KMS-11 (cell line): ENCODE results near the gene EID2B.

Experiments used
- H2AFZ ChIP-seq: fragments of 200-600 bp; sonication (generic); 2 replicates; pipeline ENCODE4 v1.6.1; 2016; ENCODE audit warnings: antibody characterized with exemption, mixed run types, low read depth
- H3K27ac ChIP-seq: fragments of 200-600 bp; sonication (generic); 2 replicates; pipeline ENCODE4 v1.6.1; 2016; ENCODE audit warnings: mild to moderate bottlenecking, mixed run types
- H3K27me3 ChIP-seq: fragments of 200-600 bp; sonication (generic); 2 replicates; pipeline ENCODE4 v1.6.1; 2017; ENCODE audit warnings: mild to moderate bottlenecking, low read depth, mixed run types, moderate library complexity; ENCODE audit not compliant: insufficient read depth
- H3K36me3 ChIP-seq: fragments of 200-600 bp; sonication (generic); 2 replicates; pipeline ENCODE4 v1.6.1; 2017; ENCODE audit warnings: mild to moderate bottlenecking, mixed run types; ENCODE audit not compliant: insufficient read depth
- H3K4me1 ChIP-seq: fragments of 200-600 bp; sonication (generic); 2 replicates; pipeline ENCODE4 v1.6.1; 2016; ENCODE audit warnings: mild to moderate bottlenecking, low read depth, mixed run types; ENCODE audit not compliant: poor library complexity, severe bottlenecking
- H3K4me2 ChIP-seq: fragments of 200-600 bp; sonication (generic); 2 replicates; pipeline ENCODE4 v1.7.0; 2016; ENCODE audit warnings: mild to moderate bottlenecking, mixed run types
- H3K4me3 ChIP-seq: fragments of 200-600 bp; sonication (generic); IDR thresholded peaks from 2 replicates; pipeline ENCODE4 v1.6.1; 2017; ENCODE audit warnings: low read depth, low read length, mixed read lengths; ENCODE audit not compliant: insufficient read depth
- H3K79me2 ChIP-seq: fragments of 200-600 bp; sonication (generic); 2 replicates; pipeline ENCODE4 v1.6.1; 2016; ENCODE audit warnings: low read depth, mixed run types; ENCODE audit not compliant: insufficient read depth
- H3K9ac ChIP-seq: fragments of 200-600 bp; sonication (generic); 2 replicates; pipeline ENCODE4 v1.6.1; 2016; ENCODE audit warnings: mild to moderate bottlenecking, mixed run types
- H4K20me1 ChIP-seq: fragments of 200-600 bp; sonication (generic); 2 replicates; pipeline ENCODE4 v1.6.1; 2016; ENCODE audit warnings: mild to moderate bottlenecking, mixed run types; ENCODE audit not compliant: insufficient read depth
- TF ChIP-seq, protein P1 (sequence below): fragments of 200-600 bp; sonication (generic); conservative IDR thresholded peaks from 2 replicates; pipeline ENCODE4 v1.6.1; 2017; ENCODE audit warnings: low read depth, mild to moderate bottlenecking, antibody characterized with exemption, low read length, moderate library complexity, mixed read lengths

EID2B gene

DNA sequence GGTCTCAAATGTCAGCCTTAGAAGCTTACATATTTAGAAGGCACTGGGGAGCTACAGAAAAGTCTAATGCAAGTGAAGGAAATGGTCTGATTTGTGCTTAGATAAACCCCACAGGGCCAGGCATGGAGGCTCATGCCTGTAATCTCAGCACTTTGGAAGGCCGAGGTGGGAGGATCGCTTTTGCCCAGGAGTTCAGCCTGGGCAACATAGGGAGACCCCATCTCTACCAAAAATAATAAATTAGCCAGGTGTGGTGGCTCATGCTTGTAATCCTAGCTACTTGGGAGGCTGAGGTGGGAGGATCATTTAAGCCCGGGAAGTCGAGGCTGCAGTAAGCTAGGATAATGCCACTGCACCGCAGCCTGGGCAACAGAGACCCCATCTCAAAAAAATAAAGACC lies 36.6 kb downstream of the EID2B start:
- H3K9ac ChIP-seq: no peak overlapping the region
- no peak overlapping the region for H3K4me3 ChIP-seq
- peaks cover 55% of the 10 kb centered on the region for H3K27me3 ChIP-seq
- H3K36me3 ChIP-seq: no peaks in the 10 kb centered on the region
- no peaks in the 10 kb centered on the region for H3K79me2 ChIP-seq
- H3K4me2 ChIP-seq: no peak overlapping the region
- no peaks in the 10 kb centered on the region for H4K20me1 ChIP-seq
- no peak overlapping the region for H3K27ac ChIP-seq
- no peak overlapping the region for H2AFZ ChIP-seq
- peaks cover 13% of the 10 kb centered on the region for H3K4me1 ChIP-seq
- TF ChIP-seq, protein P1, sequence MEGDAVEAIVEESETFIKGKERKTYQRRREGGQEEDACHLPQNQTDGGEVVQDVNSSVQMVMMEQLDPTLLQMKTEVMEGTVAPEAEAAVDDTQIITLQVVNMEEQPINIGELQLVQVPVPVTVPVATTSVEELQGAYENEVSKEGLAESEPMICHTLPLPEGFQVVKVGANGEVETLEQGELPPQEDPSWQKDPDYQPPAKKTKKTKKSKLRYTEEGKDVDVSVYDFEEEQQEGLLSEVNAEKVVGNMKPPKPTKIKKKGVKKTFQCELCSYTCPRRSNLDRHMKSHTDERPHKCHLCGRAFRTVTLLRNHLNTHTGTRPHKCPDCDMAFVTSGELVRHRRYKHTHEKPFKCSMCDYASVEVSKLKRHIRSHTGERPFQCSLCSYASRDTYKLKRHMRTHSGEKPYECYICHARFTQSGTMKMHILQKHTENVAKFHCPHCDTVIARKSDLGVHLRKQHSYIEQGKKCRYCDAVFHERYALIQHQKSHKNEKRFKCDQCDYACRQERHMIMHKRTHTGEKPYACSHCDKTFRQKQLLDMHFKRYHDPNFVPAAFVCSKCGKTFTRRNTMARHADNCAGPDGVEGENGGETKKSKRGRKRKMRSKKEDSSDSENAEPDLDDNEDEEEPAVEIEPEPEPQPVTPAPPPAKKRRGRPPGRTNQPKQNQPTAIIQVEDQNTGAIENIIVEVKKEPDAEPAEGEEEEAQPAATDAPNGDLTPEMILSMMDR: no peak

DNA sequence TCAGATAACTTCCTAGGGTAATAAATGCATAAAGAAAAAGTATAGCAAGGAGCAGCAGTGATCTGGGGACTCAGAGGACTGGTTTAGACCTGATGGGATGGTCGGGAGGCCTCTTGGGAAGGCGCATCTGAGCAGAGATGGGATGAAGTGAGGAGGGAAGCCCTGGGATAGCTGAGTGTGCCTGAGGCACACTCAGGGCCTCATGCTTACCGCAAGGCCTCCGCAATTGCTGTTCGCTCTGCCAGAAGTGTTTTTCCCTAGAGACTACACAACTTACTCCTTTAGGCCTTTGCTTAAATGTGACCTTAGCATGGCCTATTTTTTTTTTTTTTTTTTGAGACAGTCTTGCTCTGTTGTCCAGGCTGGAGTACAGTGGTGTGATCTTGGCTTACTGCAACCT lies 38.0 kb downstream of the EID2B start:
- peaks cover 13% of the 10 kb centered on the region for H3K4me1 ChIP-seq
- H2AFZ ChIP-seq: no peak overlapping the region
- H3K79me2 ChIP-seq: no peaks in the 10 kb centered on the region
- H3K9ac ChIP-seq: no peak overlapping the region
- TF ChIP-seq, protein P1: no peak
- no peaks in the 10 kb centered on the region for H3K36me3 ChIP-seq
- H3K4me2 ChIP-seq: no peak overlapping the region
- H3K4me3 ChIP-seq: no peak overlapping the region
- H3K27me3 ChIP-seq: peaks cover 41% of the 10 kb centered on the region
- H3K27ac ChIP-seq: no peak overlapping the region
- H4K20me1 ChIP-seq: no peaks in the 10 kb centered on the region

GRCh38 chr19:39492788-39493187 lies 39.9 kb downstream of the EID2B start:
- H3K27me3 ChIP-seq: peaks cover 22% of the 10 kb centered on the region
- H2AFZ ChIP-seq: no peak overlapping the region
- no peaks in the 10 kb centered on the region for H3K79me2 ChIP-seq
- no peak overlapping the region for H3K9ac ChIP-seq
- H4K20me1 ChIP-seq: no peaks in the 10 kb centered on the region
- TF ChIP-seq, protein P1: no peak
- H3K4me2 ChIP-seq: no peak overlapping the region
- H3K4me1 ChIP-seq: peaks cover 6% of the 10 kb centered on the region
- H3K36me3 ChIP-seq: no peaks in the 10 kb centered on the region
- H3K27ac ChIP-seq: no peak overlapping the region
- H3K4me3 ChIP-seq: no peak overlapping the region

GRCh38 chr19:39492225-39492624 lies 40.4 kb downstream of the EID2B start:
- Histone ChIP-seq H3K79me2 (no peaks in the 10 kb centered on the region), H3K4me1 (peaks cover under 1% of the 10 kb centered on the region), H3K27me3 (peaks cover 17% of the 10 kb centered on the region; the same call in 1 of the 2 replicates), H3K4me2 (no peak overlapping the region), H4K20me1 (no peaks in the 10 kb centered on the region), H2AFZ (no peak overlapping the region), H3K36me3 (no peaks in the 10 kb centered on the region), H3K27ac (no peak overlapping the region), H3K9ac (no peak overlapping the region), H3K4me3 (no peak overlapping the region)
- TF ChIP-seq, protein P1: no peak
